Left renal pelvis (tissue), 4 donors: ENCODE data around the gene NEK5. TPM values are rescaled to one million over a fixed set of nuclear protein-coding genes. Genes with fewer than 3 reads are reported as not detected.
"Not testable (repeated sequence)": the region's sequence is repeated elsewhere in the genome, so short reads cannot be mapped to it uniquely, and the experiment has no call there.

Source experiments
- DNase-seq, 4 donors: peaks; one replicate each; pipeline ENCODE4 v3.0.0-alpha.2; 2013; ENCODE audit warnings: low read depth in 4 of 4, low spot score in 3 of 4
- polyA plus RNA-seq, 4 donors: library from polyadenylated mRNA; unstranded; fragments of 120-200 nt; gene quantifications; one replicate each; pipeline ENCODE4 v1.2.1, GENCODE V29; 2013; ENCODE audit not compliant: insufficient read length in 4 of 4

The NEK5 gene, protein sequence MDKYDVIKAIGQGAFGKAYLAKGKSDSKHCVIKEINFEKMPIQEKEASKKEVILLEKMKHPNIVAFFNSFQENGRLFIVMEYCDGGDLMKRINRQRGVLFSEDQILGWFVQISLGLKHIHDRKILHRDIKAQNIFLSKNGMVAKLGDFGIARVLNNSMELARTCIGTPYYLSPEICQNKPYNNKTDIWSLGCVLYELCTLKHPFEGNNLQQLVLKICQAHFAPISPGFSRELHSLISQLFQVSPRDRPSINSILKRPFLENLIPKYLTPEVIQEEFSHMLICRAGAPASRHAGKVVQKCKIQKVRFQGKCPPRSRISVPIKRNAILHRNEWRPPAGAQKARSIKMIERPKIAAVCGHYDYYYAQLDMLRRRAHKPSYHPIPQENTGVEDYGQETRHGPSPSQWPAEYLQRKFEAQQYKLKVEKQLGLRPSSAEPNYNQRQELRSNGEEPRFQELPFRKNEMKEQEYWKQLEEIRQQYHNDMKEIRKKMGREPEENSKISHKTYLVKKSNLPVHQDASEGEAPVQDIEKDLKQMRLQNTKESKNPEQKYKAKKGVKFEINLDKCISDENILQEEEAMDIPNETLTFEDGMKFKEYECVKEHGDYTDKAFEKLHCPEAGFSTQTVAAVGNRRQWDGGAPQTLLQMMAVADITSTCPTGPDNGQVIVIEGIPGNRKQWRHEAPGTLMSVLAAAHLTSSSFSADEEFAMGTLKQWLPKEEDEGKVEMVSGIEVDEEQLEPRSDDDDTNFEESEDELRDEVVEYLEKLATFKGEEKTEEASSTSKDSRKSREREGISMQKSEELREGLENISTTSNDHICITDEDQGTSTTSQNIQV
- 1 to 10 TPM; 1.3 to 5.7 (median 3.4) TPM for polyA plus RNA-seq

- DNase-seq, result peak in 2 of 4 donors; percentile 35 to 49
Measured at GRCh38 chr13:52128714-52129700, at the start of gene NEK5. NEK5 (minus strand) TSS chr13:52129073; CDS start chr13:52127482, 1,591 bp downstream.

DNA sequence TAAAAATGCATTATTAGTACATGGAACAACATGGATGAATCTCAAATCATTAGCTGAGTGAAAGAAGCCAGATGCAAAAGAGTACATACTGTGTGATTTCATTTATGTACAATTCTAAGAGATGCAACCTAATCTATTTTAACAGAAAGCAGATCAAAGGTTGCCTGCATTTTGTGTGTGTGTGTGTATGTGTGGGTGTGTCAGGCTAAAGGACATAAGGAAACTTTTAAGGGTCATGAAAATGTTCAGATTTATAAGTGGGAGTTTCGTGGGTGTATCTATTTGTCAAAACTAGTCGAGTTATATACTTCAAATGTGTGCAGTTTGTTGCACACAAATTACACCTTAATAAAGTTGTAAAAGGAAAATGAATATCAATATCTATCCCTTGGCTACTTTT is 48.4 kb upstream of the NEK5 start:
- no peak for DNase-seq

DNA sequence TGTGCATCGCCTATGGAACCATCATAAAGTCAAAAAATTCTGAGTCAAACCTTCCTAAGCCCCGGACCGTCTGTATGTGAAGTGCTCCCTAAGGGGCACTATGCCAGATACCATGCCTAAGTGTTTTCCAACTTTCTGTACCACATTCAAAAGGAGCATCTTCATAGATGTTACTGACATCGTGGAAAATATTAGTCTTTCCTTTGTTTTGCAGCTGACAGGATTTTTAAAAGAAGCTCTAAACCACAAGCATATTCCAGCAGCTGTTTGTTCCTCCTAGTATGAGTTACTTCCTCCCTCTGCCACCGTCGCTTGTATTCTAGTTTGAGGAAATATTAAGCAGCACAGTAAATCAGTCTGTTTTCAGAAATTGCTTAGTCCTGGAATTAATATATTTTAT is 45.1 kb upstream of the NEK5 start:
- DNase-seq, result not testable (repeated sequence)

- DNase-seq, result no peak
Measured at GRCh38 chr13:52173373-52173772, 44.5 kb upstream of the NEK5 start.

- DNase-seq, result not testable (repeated sequence)
Measured at GRCh38 chr13:52171686-52172085, 42.8 kb upstream of the NEK5 start.

GRCh38 chr13:52170828-52171391 is 42.0 kb upstream of the NEK5 start:
- DNase-seq, result not testable (repeated sequence)

- no peak for DNase-seq
Measured at GRCh38 chr13:52169839-52170238, 41.0 kb upstream of the NEK5 start.

- no peak for DNase-seq
Measured at GRCh38 chr13:52165411-52165810, 36.5 kb upstream of the NEK5 start.

DNA sequence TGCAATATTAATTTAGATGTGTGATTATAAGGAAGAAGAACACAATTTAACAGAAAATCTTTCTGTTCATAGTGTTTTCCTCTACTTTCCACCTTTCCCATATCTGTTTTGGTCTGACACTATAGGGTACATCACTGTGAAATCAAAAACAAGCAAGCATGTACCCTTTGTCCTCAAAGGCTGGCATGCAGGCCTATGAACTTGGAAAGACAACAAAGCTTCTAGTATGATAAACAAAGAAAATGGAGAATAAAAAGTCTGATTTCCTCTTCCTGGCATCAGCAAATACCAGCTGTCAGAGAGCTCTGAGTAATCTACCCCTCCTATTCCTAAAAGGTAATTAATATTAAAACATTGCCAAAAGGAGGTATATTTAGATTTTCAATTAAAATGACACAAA is 36.1 kb upstream of the NEK5 start:
- no peak for DNase-seq

DNA sequence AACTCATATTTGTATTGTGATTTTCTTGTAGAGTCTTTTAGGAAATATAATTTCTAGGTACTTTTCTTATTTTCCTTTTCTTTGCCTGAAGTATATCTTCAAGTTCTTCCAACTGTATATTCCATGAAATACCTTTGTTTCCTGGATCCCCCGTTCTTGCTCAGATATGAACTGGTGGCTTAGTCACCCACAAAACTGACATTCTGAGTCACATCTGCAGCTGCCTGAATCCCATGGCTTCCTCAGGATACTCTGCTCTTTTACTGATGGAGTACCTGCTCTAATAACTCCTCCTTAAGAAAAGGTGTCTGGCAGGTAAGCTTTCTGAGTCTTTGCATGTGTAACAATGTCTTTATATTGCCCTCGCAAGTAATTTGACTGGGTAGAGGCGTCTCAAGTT is 35.0 kb upstream of the NEK5 start:
- DNase-seq, result not testable (repeated sequence)

- no peak for DNase-seq
Measured at GRCh38 chr13:52162279-52163101, 33.6 kb upstream of the NEK5 start.

DNA sequence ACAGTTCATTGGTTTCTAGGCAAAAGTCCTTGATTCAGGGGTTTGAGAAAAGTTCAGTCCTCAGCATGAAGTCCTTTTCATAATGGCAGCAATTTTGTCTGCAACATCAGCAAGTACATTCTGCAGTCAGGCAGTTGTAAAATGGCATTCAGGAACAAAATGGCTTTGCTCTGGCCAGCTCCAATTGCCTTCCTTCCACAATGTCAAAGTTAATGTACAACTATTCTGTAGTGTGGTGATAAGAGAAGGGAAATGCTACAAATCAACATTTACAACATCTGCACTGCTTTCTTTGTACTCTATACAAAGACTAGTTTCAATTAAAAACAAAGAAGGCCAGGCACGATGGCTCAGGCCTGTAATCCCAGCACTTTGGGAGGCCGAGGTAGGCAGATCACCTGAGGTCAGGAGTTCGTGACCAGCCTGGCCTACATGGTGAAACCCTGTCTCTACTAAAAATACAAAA is 32.3 kb upstream of the NEK5 start:
- no peak for DNase-seq

DNA sequence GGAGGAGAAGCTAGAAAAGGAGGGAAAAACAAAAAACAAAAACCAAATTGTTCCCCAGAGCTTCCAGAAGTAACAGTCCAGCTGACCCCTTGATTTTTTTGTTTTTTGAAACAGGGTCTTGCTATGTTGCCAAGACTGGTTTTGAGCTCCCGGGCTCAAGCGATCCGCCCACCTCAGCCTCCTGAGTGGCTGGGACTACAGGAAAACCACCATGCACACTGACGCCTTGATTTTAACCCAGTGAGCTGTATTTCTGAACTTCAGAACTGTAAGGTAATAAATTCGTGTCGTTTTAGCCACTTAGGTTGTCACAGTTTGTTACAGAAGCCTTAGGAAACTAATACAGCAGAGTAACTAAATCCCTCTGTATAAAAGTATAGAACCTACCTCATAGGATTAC is 31.6 kb upstream of the NEK5 start:
- no peak for DNase-seq

DNA sequence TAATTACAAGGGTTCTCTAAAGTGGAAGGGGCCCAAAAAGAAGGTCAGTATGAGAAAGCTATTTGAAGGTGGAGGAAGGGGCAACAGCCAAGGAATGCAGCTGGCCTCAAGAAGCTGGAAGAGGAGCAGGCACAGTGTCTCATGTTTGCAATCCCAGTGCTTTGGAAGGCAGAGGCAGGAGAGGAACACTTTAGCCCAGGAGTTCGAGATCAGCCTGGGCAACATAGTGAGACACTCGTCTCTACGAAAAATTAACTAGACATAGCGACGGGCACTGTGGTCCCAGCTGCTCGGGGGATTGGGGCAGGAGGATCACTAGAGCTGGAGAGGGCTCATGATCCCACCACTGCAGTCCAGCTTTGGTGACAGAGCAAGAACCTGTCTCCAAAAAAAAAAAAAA is 31.2 kb upstream of the NEK5 start:
- no peak for DNase-seq

DNA sequence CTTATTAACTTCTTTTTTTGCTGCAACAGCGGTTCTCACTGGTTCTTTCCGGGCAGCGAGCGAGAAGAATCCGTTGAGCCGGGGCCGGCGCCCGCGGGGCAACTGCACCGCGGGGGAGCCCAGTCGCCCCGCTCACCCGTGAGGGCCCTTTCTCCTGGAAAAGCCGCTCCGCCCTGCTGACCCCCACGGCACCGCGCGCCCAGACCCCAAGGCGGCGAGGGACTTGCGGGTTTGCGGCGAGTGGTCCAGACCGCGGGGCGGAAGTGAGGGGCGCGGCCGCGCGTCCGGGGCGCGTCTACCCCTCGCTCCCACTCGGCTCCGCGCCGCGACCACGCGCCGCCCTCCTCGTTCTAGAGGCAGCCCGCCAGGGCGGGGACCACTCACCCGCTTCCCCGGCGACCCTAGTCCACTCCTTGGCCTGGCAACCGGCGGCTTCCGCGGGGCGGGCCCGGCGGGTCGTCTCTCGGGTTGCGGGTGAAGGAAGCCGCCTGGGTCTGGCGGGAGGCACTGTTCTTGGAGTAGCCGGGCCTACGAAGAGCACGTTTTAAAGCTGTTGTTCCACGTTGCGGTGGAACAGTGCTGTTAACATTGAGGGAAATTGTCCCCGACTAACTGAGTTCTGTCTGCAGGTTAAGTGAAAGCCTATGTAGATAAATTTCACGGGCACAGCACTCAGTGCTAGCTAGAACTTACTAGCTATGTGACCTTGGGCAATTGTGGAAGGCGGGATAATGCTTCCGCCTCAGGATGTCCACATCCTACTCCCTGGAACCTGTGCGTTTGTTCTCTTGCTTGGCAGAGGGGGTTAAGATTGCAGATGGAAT is 30.5 kb upstream of the NEK5 start, which contains the start of gene NEK3:
NEK3 (minus strand) TSS at position 439 of the 824 bp plus-strand sequence. CDS start 3,406 bp downstream, outside the sequence.
- peak in 3 of 4 donors; percentile 48 to 52 (median 51) for DNase-seq

DNA sequence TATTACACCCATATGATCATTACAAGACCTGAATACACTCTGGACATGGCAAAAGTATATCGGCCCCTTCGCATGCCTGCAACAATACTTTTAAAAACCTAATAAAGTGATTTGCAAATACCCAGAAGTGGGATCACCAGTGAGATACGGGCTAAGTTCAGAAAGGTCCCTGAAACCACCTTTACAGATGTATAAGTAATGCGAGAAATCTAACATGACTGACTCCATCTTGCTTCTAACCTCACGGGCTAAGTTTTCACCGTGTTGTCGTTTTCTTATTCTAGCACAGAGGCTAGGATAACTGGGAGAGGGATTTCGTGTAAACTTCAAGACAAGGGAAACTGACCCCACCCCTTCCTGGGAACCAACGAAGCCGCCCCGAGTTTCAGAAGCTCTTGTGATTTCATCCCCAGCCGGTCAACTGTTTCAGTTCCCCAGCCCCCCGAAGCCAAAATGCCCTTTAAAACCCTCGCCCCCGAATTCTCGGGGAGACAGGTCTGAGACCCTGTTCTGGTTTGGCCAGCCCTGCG is 29.8 kb upstream of the NEK5 start:
- DNase-seq, result peak in 1 of 4 donors; percentile 46

- no peak for DNase-seq
Measured at GRCh38 chr13:52156724-52157261, 27.9 kb upstream of the NEK5 start.

DNA sequence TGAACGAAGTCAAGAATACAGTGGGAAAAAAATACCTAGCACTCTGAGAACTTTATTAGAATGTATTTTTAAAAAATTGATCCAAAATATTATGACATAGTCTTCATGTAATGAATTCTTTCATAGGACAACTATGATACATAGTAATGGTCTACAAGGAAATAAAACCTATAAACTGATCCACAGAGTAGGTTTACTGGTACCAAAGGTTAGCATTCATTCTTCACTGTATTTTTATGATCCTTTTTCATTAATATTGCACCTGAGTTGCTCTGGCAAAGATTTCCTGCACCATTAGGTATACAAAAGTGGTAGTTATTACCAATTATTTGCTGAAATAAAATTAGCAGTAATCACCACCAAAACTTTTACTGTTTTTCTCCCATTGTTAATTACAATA is 26.3 kb upstream of the NEK5 start:
- DNase-seq, result no peak
